Measurements from ENCODE around the gene CELSR1.

The CELSR1 gene

GRCh38 chr22:46461566-46462180, 75.7 kb downstream of the CELSR1 start:
- DNase-seq: no peak

- no peak for DNase-seq
Observed at GRCh38 chr22:46460857-46461256, 76.6 kb downstream of the CELSR1 start.

- DNase-seq: no peak
Observed at GRCh38 chr22:46459347-46460065, 77.9 kb downstream of the CELSR1 start.

GRCh38 chr22:46458525-46458924, 78.9 kb downstream of the CELSR1 start:
- DNase-seq: no peak

GRCh38 chr22:46457502-46458488, 79.6 kb downstream of the CELSR1 start:
- no peak for DNase-seq

- DNase-seq: no peak
Observed at GRCh38 chr22:46456818-46457163, 80.6 kb downstream of the CELSR1 start.

GRCh38 chr22:46455446-46455845, 82.0 kb downstream of the CELSR1 start:
- no peak for DNase-seq

GRCh38 chr22:46454504-46455269, 82.7 kb downstream of the CELSR1 start:
- no peak for DNase-seq

- DNase-seq: no peak
Observed at GRCh38 chr22:46453829-46454503, 83.5 kb downstream of the CELSR1 start.

GRCh38 chr22:46453006-46453828, 84.2 kb downstream of the CELSR1 start:
- no peak for DNase-seq

- no peak for DNase-seq
Observed at GRCh38 chr22:46452195-46453005, 85.0 kb downstream of the CELSR1 start.

GRCh38 chr22:46451741-46452140, 85.7 kb downstream of the CELSR1 start:
- DNase-seq: no peak

GRCh38 chr22:46450931-46451561, 86.4 kb downstream of the CELSR1 start:
- DNase-seq: no peak

GRCh38 chr22:46449974-46450745, 87.3 kb downstream of the CELSR1 start:
- no peak for DNase-seq

- no peak for DNase-seq
Observed at GRCh38 chr22:46449116-46449691, 88.2 kb downstream of the CELSR1 start.

GRCh38 chr22:46448333-46448732, 89.1 kb downstream of the CELSR1 start:
- no peak for DNase-seq

GRCh38 chr22:46447906-46448305, 89.5 kb downstream of the CELSR1 start:
- DNase-seq: no peak

- DNase-seq: no peak
Observed at GRCh38 chr22:46446799-46447198, 90.6 kb downstream of the CELSR1 start.

Measured in right kidney (tissue), 1 donor.